Endometrium (tissue), 2 donors: ENCODE data around the gene C7.
"Not testable (repeated sequence)": the region's sequence is repeated elsewhere in the genome, so short reads cannot be mapped to it uniquely, and the experiment has no call there.

Source experiments
- FAIRE-seq: peaks from 2 replicates; lab custom pipeline; 2012; peaks lifted over from hg19 to GRCh38; lab: Jason Lieb, UNC
- donor health status: control.
- donor health status: control.

The C7 gene

GRCh38 chr5:40909264-40909663 is at the start of gene C7:
C7 (plus strand) TSS chr5:40909497; CDS start chr5:40909611, 114 bp downstream.
- no peak for FAIRE-seq

- FAIRE-seq: no peak
Measured at GRCh38 chr5:40860711-40861110, 48.6 kb upstream of the C7 start.

- FAIRE-seq: not testable (repeated sequence)
Measured at GRCh38 chr5:40865004-40865403, 44.3 kb upstream of the C7 start.

GRCh38 chr5:40866844-40867243 is 42.5 kb upstream of the C7 start:
- no peak for FAIRE-seq

GRCh38 chr5:40869384-40869783 is 39.9 kb upstream of the C7 start:
- FAIRE-seq: no peak

- no peak for FAIRE-seq
Measured at GRCh38 chr5:40871177-40871576, 38.1 kb upstream of the C7 start.

GRCh38 chr5:40872253-40872652 is 37.0 kb upstream of the C7 start:
- FAIRE-seq: not testable (repeated sequence)

GRCh38 chr5:40873286-40873880 is 35.9 kb upstream of the C7 start:
- FAIRE-seq: no peak

- no peak for FAIRE-seq
Measured at GRCh38 chr5:40875958-40876357, 33.3 kb upstream of the C7 start.

GRCh38 chr5:40877371-40877988 is 31.8 kb upstream of the C7 start:
- no peak for FAIRE-seq

- peak; percentile 91 for FAIRE-seq
Measured at GRCh38 chr5:40879163-40879942, 29.9 kb upstream of the C7 start.

- FAIRE-seq: no peak
Measured at GRCh38 chr5:40882291-40882690, 27.0 kb upstream of the C7 start.

- not testable (repeated sequence) for FAIRE-seq
Measured at GRCh38 chr5:40883051-40883450, 26.2 kb upstream of the C7 start.

GRCh38 chr5:40895440-40896425 is 13.6 kb upstream of the C7 start:
- FAIRE-seq: not testable (repeated sequence)

- peak; percentile 68 for FAIRE-seq
Measured at GRCh38 chr5:40904205-40904993, 4.9 kb upstream of the C7 start.

GRCh38 chr5:40904994-40905306 is 4.3 kb upstream of the C7 start:
- FAIRE-seq: no peak

- no peak for FAIRE-seq
Measured at GRCh38 chr5:40906351-40906751, 2.9 kb upstream of the C7 start.

- no peak for FAIRE-seq
Measured at GRCh38 chr5:40909723-40910122, 426 bp downstream of the C7 start.

GRCh38 chr5:40911266-40911665 is 2.0 kb downstream of the C7 start:
- no peak for FAIRE-seq

- FAIRE-seq: no peak
Measured at GRCh38 chr5:40914835-40915234, 5.5 kb downstream of the C7 start.

- FAIRE-seq: no peak
Measured at GRCh38 chr5:40915341-40915926, 6.1 kb downstream of the C7 start.
